GM18909 (cell line): Measurements from ENCODE around the gene NEB.

ENCODE experiments used
- ATAC-seq: cut with Tn5 transposase; IDR thresholded peaks from one replicate; pipeline ENCODE4 v1.9.1; 2021; ENCODE audit warnings: mild to moderate bottlenecking; ENCODE audit not compliant: unreplicated experiment, poor library complexity

The NEB gene

GRCh38 chr2:151498178-151498577 is 236.1 kb downstream of the NEB start:
- no peak for ATAC-seq

DNA sequence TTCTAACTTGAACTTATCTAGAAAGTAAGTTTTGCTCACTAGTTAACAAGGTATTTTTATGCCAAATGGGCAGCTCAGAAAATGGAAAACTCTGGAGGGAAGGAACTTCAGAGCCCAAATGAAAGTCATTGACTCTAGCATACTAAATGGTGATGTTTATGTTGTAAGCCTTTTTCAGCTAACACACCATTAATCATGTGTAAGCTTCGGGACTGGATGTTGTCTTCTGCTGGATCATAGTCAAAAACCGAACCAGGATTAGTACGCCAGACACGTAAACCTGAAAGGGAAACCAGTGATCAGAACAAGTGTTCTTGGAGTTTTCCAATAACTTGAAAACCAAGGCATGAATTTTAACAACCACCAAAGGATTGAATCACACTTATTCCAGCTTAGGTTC is 242.8 kb downstream of the NEB start:
- no peak for ATAC-seq

GRCh38 chr2:151490276-151490675 is 244.0 kb downstream of the NEB start:
- ATAC-seq: no peak

- no peak for ATAC-seq
Measured at GRCh38 chr2:151486053-151486452, 248.2 kb downstream of the NEB start.

DNA sequence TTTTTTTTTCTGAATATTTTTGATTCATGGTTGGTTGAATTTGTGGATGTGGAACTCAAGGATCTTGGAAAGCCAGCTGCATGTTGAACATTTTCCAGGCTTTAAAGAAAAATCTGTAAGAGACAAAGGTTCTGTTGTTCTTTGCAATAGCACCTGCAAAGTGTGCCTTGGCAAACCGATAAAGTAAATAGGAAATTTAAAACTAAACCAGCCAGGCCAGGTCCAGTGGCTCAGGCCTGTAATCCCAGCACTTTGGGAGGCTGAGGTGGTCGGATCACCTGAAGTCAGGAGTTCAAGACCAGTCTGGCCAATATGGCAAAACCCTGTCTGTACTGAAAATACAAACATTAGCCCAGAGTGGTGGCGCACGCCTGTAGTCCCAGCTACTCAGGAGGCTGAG is 250.2 kb downstream of the NEB start:
- ATAC-seq: no peak

- no peak for ATAC-seq
Measured at GRCh38 chr2:151483546-151483945, 250.7 kb downstream of the NEB start.

DNA sequence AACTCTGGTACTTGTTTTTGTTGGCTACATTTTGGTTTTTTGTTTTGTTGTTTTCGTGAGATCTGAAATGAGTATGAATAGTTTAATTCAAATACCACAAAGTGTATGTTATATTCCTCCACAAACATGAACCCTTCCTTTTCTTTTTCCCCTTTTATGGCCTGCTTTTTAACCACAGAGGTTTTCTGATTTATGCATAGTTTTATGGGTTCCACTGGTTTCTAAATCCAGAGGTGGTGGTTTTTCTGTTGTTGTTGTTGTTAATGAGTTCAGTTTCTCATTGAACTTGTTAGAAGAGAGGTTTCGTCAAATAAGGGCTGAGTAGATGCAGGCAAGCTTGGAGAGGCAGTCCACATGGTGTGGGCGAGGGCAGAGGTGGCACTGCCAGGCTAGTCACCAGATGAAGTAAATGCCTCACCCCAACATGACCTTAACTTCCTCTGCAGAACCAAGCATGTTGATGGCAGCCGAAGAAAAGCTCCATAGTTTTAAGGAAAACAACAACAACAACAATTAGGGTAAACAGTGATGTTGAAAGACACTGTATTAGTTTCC is 252.0 kb downstream of the NEB start:
- no peak for ATAC-seq

GRCh38 chr2:151481744-151482143 is 252.5 kb downstream of the NEB start:
- no peak for ATAC-seq

GRCh38 chr2:151478011-151478410 is 256.3 kb downstream of the NEB start:
- ATAC-seq: no peak

DNA sequence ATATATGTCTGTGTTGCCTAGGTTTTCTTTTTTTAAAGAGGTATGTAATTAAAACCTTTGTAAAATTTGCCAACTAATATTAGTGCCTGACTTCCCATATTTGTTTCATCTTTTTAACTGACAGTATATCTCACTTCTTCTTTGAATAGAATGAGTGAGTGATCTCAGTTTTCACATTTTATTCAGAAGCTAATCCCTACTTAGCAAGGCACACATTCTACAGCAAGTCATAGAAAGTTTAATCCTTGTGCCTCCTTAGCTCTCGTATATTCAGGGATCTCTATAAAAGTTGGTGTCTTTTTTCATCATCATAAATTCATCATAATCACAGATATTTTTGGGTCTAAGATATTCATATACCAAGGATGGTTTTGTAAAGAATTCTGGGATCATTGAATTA is 258.0 kb downstream of the NEB start:
- no peak for ATAC-seq

DNA sequence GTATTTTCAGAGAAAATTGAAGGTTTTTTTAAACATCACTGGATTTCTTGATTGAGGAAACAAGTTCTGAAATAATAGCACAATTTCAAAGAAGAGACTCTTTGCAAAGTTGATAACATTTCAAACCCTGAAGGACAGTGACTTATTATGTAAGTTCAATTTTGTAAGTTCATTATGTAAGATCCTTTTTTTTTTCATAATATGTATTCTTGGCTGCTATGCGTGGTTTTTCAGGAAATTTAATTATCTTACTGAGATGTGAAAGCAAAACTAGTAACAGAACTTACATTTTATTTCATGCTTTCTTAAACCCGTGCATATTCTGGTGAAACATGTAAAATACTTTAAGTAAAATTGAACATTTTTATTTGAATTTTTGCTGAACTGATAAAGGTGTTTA is 259.2 kb downstream of the NEB start:
- ATAC-seq: no peak

DNA sequence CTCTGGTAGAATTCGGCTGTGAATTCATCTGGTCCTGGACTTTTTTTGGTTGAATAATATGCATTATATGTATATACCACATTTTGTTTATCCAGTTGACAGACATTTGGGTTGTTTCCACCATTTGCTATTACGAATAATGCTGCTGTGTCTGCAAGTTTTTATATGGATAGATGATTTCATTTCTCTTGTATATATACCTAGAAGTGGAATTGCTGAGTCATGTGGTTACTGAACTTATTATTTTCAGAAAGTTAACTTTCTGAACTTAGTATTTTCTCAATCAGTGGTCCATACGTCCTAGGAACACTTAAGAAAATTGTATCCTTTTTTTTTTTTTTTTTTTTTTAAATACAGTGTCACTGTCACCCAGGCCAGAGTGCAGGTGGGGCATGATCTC is 261.3 kb downstream of the NEB start:
- no peak for ATAC-seq

GRCh38 chr2:151470556-151470955 is 263.7 kb downstream of the NEB start:
- no peak for ATAC-seq

DNA sequence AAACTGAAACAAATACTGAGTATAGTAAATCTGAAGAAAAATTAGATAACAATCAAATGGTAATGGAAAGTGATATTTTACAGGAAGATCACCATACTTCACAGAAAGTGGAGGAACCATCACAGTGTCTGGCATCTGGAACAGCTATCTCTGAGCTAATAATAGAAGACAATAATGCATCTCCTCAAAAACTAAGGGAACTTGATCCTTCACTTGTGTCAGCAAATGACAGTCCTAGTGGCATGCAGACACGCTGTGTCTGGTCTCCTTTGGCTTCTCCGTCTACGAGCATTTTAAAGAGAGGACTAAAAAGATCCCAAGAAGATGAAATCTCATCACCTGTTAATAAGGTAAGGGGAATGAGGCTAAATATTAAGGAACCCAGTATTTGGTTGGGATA is 268.5 kb downstream of the NEB start:
- ATAC-seq: no peak

GRCh38 chr2:151459358-151459757 is 274.9 kb downstream of the NEB start:
- ATAC-seq: no peak

GRCh38 chr2:151439127-151439526 is 295.1 kb downstream of the NEB start:
- ATAC-seq: no peak

GRCh38 chr2:151438506-151438905 is 295.8 kb downstream of the NEB start:
- ATAC-seq: no peak

DNA sequence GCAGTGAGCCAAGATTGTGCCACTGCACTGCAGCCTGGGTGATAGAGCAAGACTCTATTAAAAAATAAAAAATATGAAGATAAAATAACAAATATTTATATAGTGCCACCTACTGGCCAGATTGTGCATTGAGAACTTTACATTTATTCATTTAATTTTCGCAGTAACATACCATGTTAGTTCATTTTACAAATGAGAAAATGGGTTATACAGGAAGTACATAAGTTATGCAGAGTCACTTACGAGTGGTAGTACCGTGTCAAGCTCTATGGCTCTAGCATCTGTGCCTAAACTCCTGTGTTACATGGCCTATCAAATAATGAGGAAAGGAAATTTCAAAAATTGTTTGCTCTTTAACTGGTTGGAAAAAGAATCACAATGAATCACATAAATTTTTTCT is 296.6 kb downstream of the NEB start:
- no peak for ATAC-seq
